ENCODE results near the gene SULT1A2. TPM values are rescaled to one million over a fixed set of nuclear protein-coding genes. Genes with fewer than 3 reads are reported as not detected.

Gene SULT1A2
- total RNA-seq, 6 donors from 2014 or later, result 5.7 to 40.8 (median 17.5) TPM

GRCh38 chr16:28556914-28557320, 39.9 kb downstream of the SULT1A2 start:
- no peaks in the 10 kb centered on the region for H3K9me3 ChIP-seq
- peaks cover 22 to 33% (median 27%) of the 10 kb centered on the region in 4 donors for H3K4me1 ChIP-seq
- no peak for DNase-seq
- 82 to 89% methylated on average over 2 of the region's 2 CpGs for WGBS, 2 donors
- no peak for ATAC-seq (ENCODE audit: low FRiP score in 2 of 2)
- TF ChIP-seq EP300 (IDR thresholded peaks at IDR 0.05), result no peak
- no peak for TF ChIP-seq CTCF (IDR thresholded peaks at IDR 0.05)
- no peak overlapping the region for H3K4me3 ChIP-seq
- no peaks in the 10 kb centered on the region for H3K27me3 ChIP-seq
- H3K27ac ChIP-seq, result peak overlapping the region in 1 of 4 donors; percentile 43
- H3K36me3 ChIP-seq, result peaks cover 0 to 31% (median 14%) of the 10 kb centered on the region in 4 donors

- H3K36me3 ChIP-seq, result peaks cover 0 to 31% (median 14%) of the 10 kb centered on the region in 4 donors
- no peaks in the 10 kb centered on the region for H3K9me3 ChIP-seq
- 54 to 78% methylated on average over 2 of the region's 2 CpGs for WGBS, 2 donors
- no peak for ATAC-seq (ENCODE audit: low FRiP score in 2 of 2)
- H3K27me3 ChIP-seq, result no peaks in the 10 kb centered on the region
- H3K27ac ChIP-seq, result no peak overlapping the region
- no peak overlapping the region for H3K4me3 ChIP-seq
- no peak for DNase-seq
- TF ChIP-seq CTCF (IDR thresholded peaks at IDR 0.05) (no peak), POLR2A (IDR thresholded peaks at IDR 0.05) (no peak), POLR2AphosphoS5 (IDR thresholded peaks at IDR 0.05) (no peak), EP300 (IDR thresholded peaks at IDR 0.05) (no peak)
- peaks cover 12 to 22% (median 17%) of the 10 kb centered on the region in 4 donors for H3K4me1 ChIP-seq
Measured at GRCh38 chr16:28555561-28555960, 41.3 kb downstream of the SULT1A2 start.

GRCh38 chr16:28554634-28555423, 42.0 kb downstream of the SULT1A2 start:
- WGBS, 2 donors, result 86 to 88% methylated on average over 15 of the region's 15 CpGs
- no peak for DNase-seq
- no peaks in the 10 kb centered on the region for H3K27me3 ChIP-seq

DNA sequence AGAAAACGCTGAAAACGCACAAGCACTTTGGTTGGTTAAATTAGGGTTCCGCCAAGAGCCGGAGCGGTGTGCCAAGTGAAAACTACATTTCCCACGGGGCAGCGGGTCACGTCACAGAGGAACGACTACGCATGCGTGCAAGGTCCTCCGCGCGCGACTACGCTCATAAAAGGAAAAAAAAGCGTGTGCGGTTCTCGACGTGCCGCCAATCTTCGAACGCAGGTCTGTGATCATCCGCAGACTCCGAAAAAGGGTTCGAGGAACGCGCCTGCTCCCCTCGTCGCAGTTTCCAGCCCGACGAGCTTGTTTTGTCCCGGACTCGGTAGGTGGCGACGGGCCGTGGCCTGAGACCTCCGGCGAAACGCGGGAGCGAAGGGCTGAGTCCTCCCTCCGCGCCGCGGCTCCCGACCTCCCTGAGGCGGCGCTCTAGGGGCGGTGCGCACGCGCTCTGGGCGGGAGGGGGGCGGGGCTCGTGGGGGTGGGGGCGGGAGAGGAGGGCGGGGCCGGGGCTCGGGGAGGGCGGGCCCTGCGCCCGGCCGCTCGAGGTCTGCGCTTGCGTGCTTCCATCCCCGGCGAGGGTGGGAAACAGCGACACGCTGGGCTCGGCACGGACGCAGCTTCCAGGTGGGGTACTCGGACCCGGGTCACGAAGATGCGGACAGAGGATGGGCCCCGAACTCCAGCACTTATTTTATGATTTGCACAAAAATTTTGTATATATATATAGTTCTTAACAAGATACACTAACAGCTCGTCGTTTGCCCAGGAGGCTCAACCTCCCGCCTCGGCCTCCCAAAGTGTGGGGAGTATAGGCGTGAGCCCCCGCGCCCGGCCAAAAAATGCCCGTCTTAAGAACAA, 42.8 kb downstream of the SULT1A2 start, which contains the start of gene SGF29:
SGF29 (plus strand) TSS at position 145 of the 858 bp plus-strand sequence. CDS start 27,150 bp downstream, outside the sequence.
- peak in 5 of 6 experiments; percentile 24 to 47 (median 46) for TF ChIP-seq CTCF (IDR thresholded peaks at IDR 0.05)
- TF ChIP-seq POLR2AphosphoS5 (IDR thresholded peaks at IDR 0.05), result peak; percentile 97 to 98
- TF ChIP-seq POLR2A (IDR thresholded peaks at IDR 0.05), result peak in 3 of 4 donors; percentile 83 to 97 (median 84)
- peak in 1 of 4 donors; percentile 26 for TF ChIP-seq EP300 (IDR thresholded peaks at IDR 0.05)
- no peaks in the 10 kb centered on the region for H3K27me3 ChIP-seq

More at GRCh38 chr16:28554634-28555423, 42.0 kb downstream of the SULT1A2 start:
- TF ChIP-seq POLR2AphosphoS5 (IDR thresholded peaks at IDR 0.05), result no peak
- H3K4me3 ChIP-seq, result peak overlapping the region; percentile 44 to 86 (median 57)
- H3K4me1 ChIP-seq, result peaks cover 12 to 22% (median 17%) of the 10 kb centered on the region in 4 donors
- H3K27ac ChIP-seq, result peak overlapping the region; percentile 93 to 98 (median 96)
- peaks cover 0 to 31% (median 14%) of the 10 kb centered on the region in 4 donors for H3K36me3 ChIP-seq
- ATAC-seq (ENCODE audit: low FRiP score in 2 of 2), result no peak
- no peaks in the 10 kb centered on the region for H3K9me3 ChIP-seq

More for the DNA sequence above, 42.8 kb downstream of the SULT1A2 start, which contains the start of gene SGF29:
- Histone ChIP-seq H3K27ac (peak within 1 kb of the TSS; percentile 93 to 98 (median 96)), H3K4me1 (peaks cover 12 to 22% (median 17%) of the 10 kb centered on the region in 4 donors), H3K4me3 (peak within 1 kb of the TSS; percentile 44 to 86 (median 57)), H3K36me3 (peaks cover 0 to 27% (median 13%) of the 10 kb centered on the region in 4 donors), H3K9me3 (no peaks in the 10 kb centered on the region)
- DNase-seq (peak; percentile 92 to 95), ATAC-seq (ENCODE audit: low FRiP score in 2 of 2) (peak; percentile 96 to 98)
- WGBS, 2 donors, result 1 to 2% methylated on average over 38 to 70 of the region's 88 CpGs

All from upper lobe of left lung (tissue), 6 donors.